ELF-1 (cell line): ENCODE results near the gene TFG.
A peak's percentile ranks its signal among the peaks of the same experiment; 100 is the strongest.
"Not testable (repeated sequence)": the region's sequence is repeated elsewhere in the genome, so short reads cannot be mapped to it uniquely, and the experiment has no call there.

ENCODE experiments used
- DNase-seq: peaks from one replicate; pipeline ENCODE4 v3.0.0-alpha.2; 2016; ENCODE audit warnings: low read depth, low spot score

TFG gene

GRCh38 chr3:100708989-100709841 is at the start of gene TFG:
TSS of gene TFG (plus strand) at chr3:100709494. CDS start at chr3:100713686, 4,192 bp downstream.
- peak; percentile 99 for DNase-seq

GRCh38 chr3:100661294-100661693 is 48.0 kb upstream of the TFG start:
- DNase-seq: not testable (repeated sequence)

- no peak for DNase-seq
These were observed 47.0 kb upstream of the TFG start for GRCh38 chr3:100662113-100662823.

- DNase-seq: no peak
These were observed 44.1 kb upstream of the TFG start for GRCh38 chr3:100665230-100665629.

GRCh38 chr3:100666699-100667098 is 42.6 kb upstream of the TFG start:
- not testable (repeated sequence) for DNase-seq

GRCh38 chr3:100667316-100667715 is 42.0 kb upstream of the TFG start:
- DNase-seq: not testable (repeated sequence)

GRCh38 chr3:100670995-100671394 is 38.3 kb upstream of the TFG start:
- not testable (repeated sequence) for DNase-seq

GRCh38 chr3:100681496-100681895 is 27.8 kb upstream of the TFG start:
- DNase-seq: no peak

- no peak for DNase-seq
These were observed 27.0 kb upstream of the TFG start for GRCh38 chr3:100682056-100682853.

GRCh38 chr3:100682854-100683760 is 26.2 kb upstream of the TFG start:
- DNase-seq: no peak

GRCh38 chr3:100693225-100693624 is 16.1 kb upstream of the TFG start:
- DNase-seq: no peak

GRCh38 chr3:100695696-100696095 is 13.6 kb upstream of the TFG start:
- DNase-seq: no peak

GRCh38 chr3:100696161-100696560 is 13.1 kb upstream of the TFG start:
- no peak for DNase-seq

GRCh38 chr3:100697172-100697571 is 12.1 kb upstream of the TFG start:
- no peak for DNase-seq

GRCh38 chr3:100697723-100698285 is 11.5 kb upstream of the TFG start:
- no peak for DNase-seq

- DNase-seq: no peak
These were observed 10.6 kb upstream of the TFG start for GRCh38 chr3:100698736-100699135.

GRCh38 chr3:100700708-100701107 is 8.6 kb upstream of the TFG start:
- DNase-seq: no peak

- no peak for DNase-seq
These were observed 7.0 kb upstream of the TFG start for GRCh38 chr3:100702082-100702979.

- no peak for DNase-seq
These were observed 6.3 kb upstream of the TFG start for GRCh38 chr3:100702980-100703345.

GRCh38 chr3:100703865-100704264 is 5.4 kb upstream of the TFG start:
- DNase-seq: no peak
